Subcutaneous adipose tissue (tissue), 4 donors: ENCODE results near the gene KRTAP4-12. TPM values are rescaled to one million over a fixed set of nuclear protein-coding genes. Genes with fewer than 3 reads are reported as not detected.
"Not testable (repeated sequence)": the region's sequence is repeated elsewhere in the genome, so short reads cannot be mapped to it uniquely, and the experiment has no call there.

ENCODE experiments used
- CTCF ChIP-seq: fragments of 450-650 bp; IDR thresholded peaks from one replicate; pipeline ENCODE4 v1.5.1; 2016; ENCODE audit warnings: low read depth, mild to moderate bottlenecking, control low read depth, antibody characterized with exemption, moderate library complexity
- total RNA-seq, 4 donors: library from RNA; depleted of rRNA; stranded (reverse); fragments of >200 nt; gene quantifications; one replicate each; pipeline ENCODE4 v1.1.0, GENCODE V29; 2016

KRTAP4-12 gene
- total RNA-seq = not detected

GRCh38 chr17:41123991-41124371, at the start of gene KRTAP4-12:
KRTAP4-12 (minus strand) TSS chr17:41124182; CDS start chr17:41124122, 60 bp downstream.
- not testable (repeated sequence) for TF ChIP-seq CTCF

GRCh38 chr17:41171886-41172285, 47.9 kb upstream of the KRTAP4-12 start:
- no peak for TF ChIP-seq CTCF

- TF ChIP-seq CTCF = no peak
These were observed 44.1 kb upstream of the KRTAP4-12 start, which contains the start of gene KRTAP4-3 for GRCh38 chr17:41168121-41168520. KRTAP4-3 (minus strand) TSS chr17:41168221; CDS start chr17:41168172, 49 bp downstream.

GRCh38 chr17:41167561-41167960, 43.6 kb upstream of the KRTAP4-12 start:
- no peak for TF ChIP-seq CTCF

GRCh38 chr17:41163828-41164227, 39.8 kb upstream of the KRTAP4-12 start:
- no peak for TF ChIP-seq CTCF

- no peak for TF ChIP-seq CTCF
These were observed 36.7 kb upstream of the KRTAP4-12 start, which contains the start of gene KRTAP4-4 for GRCh38 chr17:41160648-41161047. KRTAP4-4 (minus strand) TSS chr17:41160748; CDS start chr17:41160691, 57 bp downstream.

GRCh38 chr17:41153856-41154255, 29.9 kb upstream of the KRTAP4-12 start:
- TF ChIP-seq CTCF = no peak
